PC-3 (cell line): ENCODE data around the gene KRT1.

Experiments used
- CTCF ChIP-seq: fragments of 300-600 bp; sonication (generic); conservative IDR thresholded peaks from 2 replicates; pipeline ENCODE4 v1.5.1; 2017; ENCODE audit warnings: antibody characterized with exemption, low read depth, mild to moderate bottlenecking, low read length
- EZH2 ChIP-seq: fragments of 300-600 bp; sonication (generic); IDR thresholded peaks from one replicate; pipeline ENCODE4 v1.6.1; 2017; ENCODE audit warnings: antibody characterized with exemption, mild to moderate bottlenecking, low read length; ENCODE audit not compliant: unreplicated experiment
- EZH2phosphoT487 ChIP-seq: fragments of 300-600 bp; sonication (generic); IDR thresholded peaks from 2 replicates; pipeline ENCODE4 v1.6.1; 2018; ENCODE audit warnings: mild to moderate bottlenecking, antibody characterized with exemption, low read length, borderline replicate concordance

GRCh38 chr12:52636592-52637258 lies 43.5 kb downstream of the KRT1 start:
- TF ChIP-seq EZH2 (no peak), CTCF (no peak), EZH2phosphoT487 (no peak)
